Measurements from ENCODE around the gene RELT. TPM values are rescaled to one million over a fixed set of nuclear protein-coding genes. Genes with fewer than 3 reads are reported as not detected.

RELT gene
- total RNA-seq, 1 experiment from 2014 or later, result 13.8 TPM

- CTCF ChIA-PET, result interaction anchor here (1.9 kb wide), 1 partner anchor 37 kb away, joined by 6 read pairs; no protein-coding TSS in a partner anchor
- Histone ChIP-seq H3K79me2 (ENCODE audit: insufficient read depth, low read length) (peaks cover 78% of the 10 kb centered on the region), H3K9me3 (ENCODE audit: control insufficient read depth in 1 of 2, insufficient read depth in 1 of 2, low read depth in 1 of 2, low read length in 2 of 2) (no peaks in the 10 kb centered on the region), H4K20me1 (ENCODE audit: insufficient read depth) (no peaks in the 10 kb centered on the region), H3K9me2 (ENCODE audit: insufficient read depth) (no peaks in the 10 kb centered on the region), H3K27ac (ENCODE audit: low read depth, low read length) (no peak overlapping the region; the same call in 1 of the 2 replicates), H3K4me1 (ENCODE audit: control insufficient read depth in 1 of 2, insufficient read depth in 2 of 2, low read length in 2 of 2) (peaks cover 7 to 36% of the 10 kb centered on the region in 2 experiments; a peak in 3 of 4 replicates), H3K4me3 (replicated peaks in 1 of 2; ENCODE audit: low read depth in 1 of 2, low read length in 2 of 2) (no peak overlapping the region), H2AFZ (ENCODE audit: low read depth, low read length, poor library complexity, severe bottlenecking) (no peak overlapping the region), H3K9ac (ENCODE audit: low read length) (no peak overlapping the region), H3K36me3 (ENCODE audit: control insufficient read depth in 1 of 2, insufficient read depth in 2 of 2, low read length in 2 of 2) (peaks cover 0 to 3% of the 10 kb centered on the region in 2 experiments; a peak in 1 of 4 replicates), H3K4me2 (ENCODE audit: low read length) (no peak overlapping the region), H3K27me3 (ENCODE audit: insufficient read depth, low read length) (no peaks in the 10 kb centered on the region)
- ATAC-seq (no peak), DNase-seq (ENCODE audit: low read depth, low spot score) (no peak)
- POLR2A ChIA-PET, result no interaction called here
- no TSS peak for BruUV-seq (replicated peaks)
- intact Hi-C loops (cut with micrococcal nuclease), result no loop called here
- RAD21 ChIA-PET (ENCODE audit: low non-redundant PET in 1 of 2, low total read pairs in 2 of 2, uncharacterized antibody in 2 of 2, unreplicated experiment in 2 of 2), result no interaction called here
- TF ChIP-seq RAD21 (IDR thresholded peaks at IDR 0.05; ENCODE audit: low read depth) (no peak), EZH2phosphoT487 (IDR thresholded peaks at IDR 0.05; ENCODE audit: borderline replicate concordance) (no peak), POLR2A (IDR thresholded peaks at IDR 0.05; ENCODE audit: borderline replicate concordance, extremely low read depth, insufficient read depth, insufficient read length) (no peak), CTCF (IDR thresholded peaks at IDR 0.05 in 2 of 3, conservative IDR thresholded peaks at IDR 0.05 in 1 of 3; ENCODE audit: borderline replicate concordance in 1 of 3, insufficient read depth in 1 of 3, low read depth in 2 of 3, low read length in 2 of 3) (no peak), SIN3A (IDR thresholded peaks at IDR 0.05; ENCODE audit: low read depth) (no peak), TCF7L2 (IDR thresholded peaks at IDR 0.05; ENCODE audit: borderline replicate concordance, extremely low read depth, insufficient read depth, insufficient read length) (no peak), ZBTB33 (IDR thresholded peaks at IDR 0.05; ENCODE audit: extremely low read depth, insufficient replicate concordance, low read length) (no peak), MAX (IDR thresholded peaks at IDR 0.05) (no peak), ZFX (IDR thresholded peaks at IDR 0.05) (no peak), CEBPB (IDR thresholded peaks at IDR 0.05; ENCODE audit: low read depth) (no peak), EGR1 (IDR thresholded peaks at IDR 0.05; ENCODE audit: low read depth) (no peak), JUND (IDR thresholded peaks at IDR 0.05) (no peak), EZH2 (IDR thresholded peaks at IDR 0.05) (no peak), ZNF274 (IDR thresholded peaks at IDR 0.05; ENCODE audit: low read depth, low read length) (no peak), SP1 (IDR thresholded peaks at IDR 0.05; ENCODE audit: low read depth) (no peak), YY1 (IDR thresholded peaks at IDR 0.05; ENCODE audit: extremely low read depth, insufficient replicate concordance, low read depth, low read length) (no peak)
Measured at GRCh38 chr11:73387594-73388264, 11.5 kb downstream of the RELT start.
